HG03097 (cell line): Measurements from ENCODE around the gene ZBTB7C.

Experiments used
- ATAC-seq: cut with Tn5 transposase; IDR thresholded peaks from one replicate; pipeline ENCODE4 v1.9.1; 2021; ENCODE audit not compliant: unreplicated experiment, low FRiP score

Gene ZBTB7C

DNA sequence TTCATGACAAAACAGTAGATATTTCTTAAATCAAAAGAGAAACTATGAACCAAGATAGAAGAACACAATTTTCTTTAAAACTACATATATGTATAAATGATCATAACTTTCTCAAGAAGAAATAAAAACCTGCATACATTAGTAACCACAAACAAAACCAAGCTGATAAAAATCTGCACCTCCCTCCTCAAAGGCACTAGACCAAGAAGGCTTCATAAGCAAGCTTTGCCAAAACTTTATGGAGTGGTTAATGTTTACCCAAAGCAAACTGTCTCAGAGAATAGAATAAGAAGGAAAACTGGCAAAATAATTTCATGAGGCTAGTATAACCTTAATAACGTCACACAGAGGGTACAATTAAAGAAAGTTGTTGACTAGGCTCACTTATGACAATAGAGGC is 138.3 kb downstream of the ZBTB7C start:
- ATAC-seq = no peak

DNA sequence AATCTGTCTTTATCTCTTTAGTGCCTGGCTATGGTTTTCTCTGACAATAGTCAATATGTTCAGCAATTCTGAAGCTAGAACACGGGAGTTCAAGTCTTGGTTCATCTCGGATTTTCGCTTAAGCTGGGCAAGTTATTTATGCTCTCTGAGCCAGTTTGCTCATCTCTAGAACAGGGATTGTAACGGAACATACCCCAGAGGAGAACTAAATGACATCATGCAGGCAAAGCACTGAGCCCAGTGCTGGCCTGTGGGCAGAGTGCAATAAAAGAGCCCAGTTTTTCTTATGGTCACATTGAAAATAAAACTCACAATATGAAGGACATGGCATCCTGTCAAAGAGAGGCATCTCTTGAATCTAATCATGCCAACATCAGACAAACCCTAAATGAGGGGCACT is 143.9 kb downstream of the ZBTB7C start:
- ATAC-seq = no peak

DNA sequence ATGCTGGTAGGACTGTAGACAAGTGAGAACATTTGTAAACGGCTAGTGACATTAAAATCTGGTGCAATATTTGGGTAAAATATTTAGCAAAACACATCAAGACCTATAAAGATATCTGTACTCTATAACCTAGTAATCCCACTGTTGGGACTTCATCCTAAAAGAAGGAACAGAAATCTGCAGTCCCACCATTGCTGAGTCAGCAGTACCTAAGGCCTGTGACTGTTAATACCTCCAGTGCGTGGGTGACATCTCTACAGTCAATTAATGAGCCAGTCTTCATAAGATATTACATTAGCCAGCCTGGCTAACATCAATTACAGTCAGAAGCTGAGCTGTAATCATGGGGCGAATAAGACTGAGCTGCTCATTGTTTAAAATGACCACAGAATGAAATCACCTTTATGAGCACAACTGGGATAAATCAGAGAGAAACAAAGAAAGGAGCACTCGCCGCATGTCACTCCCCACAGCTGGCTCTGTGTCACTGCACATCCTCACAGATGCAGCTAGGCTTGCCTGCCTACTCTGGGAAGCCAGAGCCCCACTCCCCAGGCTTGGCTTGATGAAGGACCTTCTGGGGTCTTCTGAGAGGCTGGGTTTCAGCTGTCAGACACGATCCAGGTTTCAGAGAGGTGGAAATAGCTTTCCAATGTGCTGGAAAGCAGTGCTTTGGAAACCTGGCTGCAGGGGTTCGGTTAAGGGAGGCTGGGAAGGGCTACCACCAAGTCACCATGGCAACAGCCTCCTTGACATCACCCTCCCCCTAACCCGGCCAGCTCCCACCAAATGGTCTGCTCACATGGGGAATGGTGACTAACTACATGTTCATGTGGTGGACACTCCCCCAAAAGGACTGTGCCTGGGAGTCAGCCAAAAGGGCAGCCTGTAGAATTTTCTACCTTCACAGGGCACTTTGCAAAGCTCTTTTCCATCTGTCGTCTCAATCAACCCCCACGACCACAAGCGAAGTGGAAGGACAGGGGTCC is 145.0 kb downstream of the ZBTB7C start:
- no peak for ATAC-seq

DNA sequence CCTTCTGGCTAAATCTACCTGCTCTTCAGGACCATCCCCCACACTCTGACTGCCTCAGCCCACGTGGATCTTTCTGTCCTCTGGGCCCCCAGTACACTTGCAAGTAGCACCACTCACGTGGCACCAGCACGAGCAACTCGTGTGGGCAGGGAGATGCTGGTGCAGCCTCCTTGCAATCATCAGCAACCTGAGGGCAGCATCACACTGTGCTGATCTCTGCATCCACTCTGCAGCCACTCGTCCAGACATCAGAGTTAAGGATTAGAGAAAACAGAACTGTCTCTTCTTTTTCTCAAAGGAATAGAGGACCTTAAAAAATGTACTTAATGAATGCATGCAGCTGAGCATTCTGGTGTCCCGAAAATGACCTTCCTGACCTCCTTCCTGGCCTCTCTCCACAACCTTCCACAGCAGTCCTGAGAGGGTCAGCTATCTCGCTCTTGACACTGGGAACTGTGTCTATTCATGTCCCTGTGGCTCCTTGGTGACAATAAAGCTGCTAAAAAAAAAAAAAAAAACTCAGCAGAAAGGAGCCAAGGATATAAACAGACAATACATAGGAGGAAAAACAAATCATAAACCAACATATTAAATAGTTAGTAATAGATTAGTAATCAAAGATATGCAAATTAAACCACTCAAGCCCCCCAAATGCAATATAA is 145.9 kb downstream of the ZBTB7C start:
- ATAC-seq = no peak

DNA sequence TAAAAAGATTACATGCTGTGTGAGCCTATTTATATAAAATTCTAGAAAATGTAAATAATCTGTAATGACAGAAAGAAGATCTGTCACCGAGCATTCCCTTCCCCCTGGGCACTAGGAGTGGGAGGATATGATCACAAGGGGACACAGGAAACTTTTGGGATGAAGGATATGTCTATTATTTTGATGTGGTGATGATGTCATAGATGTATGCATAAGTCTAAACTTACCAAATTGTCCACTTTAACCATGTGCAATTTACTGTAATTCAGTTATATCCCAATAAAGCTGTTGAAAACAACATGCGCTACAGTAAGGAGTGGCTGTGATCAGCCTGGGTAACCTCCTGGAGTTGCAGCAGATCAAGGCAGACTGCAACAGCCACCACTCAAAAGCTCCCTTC is 148.9 kb downstream of the ZBTB7C start:
- no peak for ATAC-seq

DNA sequence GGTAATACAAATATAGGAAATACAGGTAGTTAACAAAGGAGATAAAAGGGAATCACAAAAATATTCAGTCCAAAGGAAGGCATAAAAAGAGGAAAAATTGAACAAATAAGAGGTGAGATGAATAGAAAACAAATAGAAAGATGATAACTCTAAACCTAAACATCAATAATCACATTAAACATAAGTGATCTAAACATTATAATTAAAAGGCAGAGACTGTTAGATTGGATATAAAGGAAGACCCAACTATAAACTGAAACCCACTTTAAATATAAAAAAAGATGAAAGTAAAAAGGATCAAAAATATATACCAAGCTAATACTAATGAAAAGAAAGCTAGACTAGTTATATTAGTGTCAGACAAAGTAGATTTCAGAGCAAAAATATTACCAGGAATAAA is 152.3 kb downstream of the ZBTB7C start:
- ATAC-seq = no peak

DNA sequence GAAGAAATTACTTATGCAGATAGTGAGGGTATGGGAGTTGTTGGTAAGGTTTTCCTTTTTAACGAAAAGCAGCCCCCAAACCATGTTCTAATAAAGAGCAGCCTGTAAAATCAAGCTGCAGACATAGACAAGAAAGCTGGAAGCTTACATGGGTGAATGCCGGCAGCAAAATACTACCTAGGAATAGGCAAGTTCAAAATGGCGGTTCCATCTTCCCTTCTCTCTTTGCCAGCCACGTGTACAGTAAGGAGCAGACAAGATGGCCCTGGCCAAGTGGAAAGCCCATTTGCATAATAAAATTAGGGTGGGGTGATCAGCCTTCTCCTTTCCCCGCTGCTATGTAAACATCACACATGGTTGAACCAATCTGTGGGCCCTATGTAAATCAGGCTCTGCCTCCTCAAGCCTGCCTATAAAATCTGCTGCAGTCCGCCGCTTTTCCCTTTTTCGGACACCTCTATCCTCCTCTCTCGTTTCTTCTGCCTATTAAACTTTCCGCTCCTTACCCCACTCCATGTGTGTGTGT is 155.0 kb downstream of the ZBTB7C start:
- ATAC-seq = no peak

DNA sequence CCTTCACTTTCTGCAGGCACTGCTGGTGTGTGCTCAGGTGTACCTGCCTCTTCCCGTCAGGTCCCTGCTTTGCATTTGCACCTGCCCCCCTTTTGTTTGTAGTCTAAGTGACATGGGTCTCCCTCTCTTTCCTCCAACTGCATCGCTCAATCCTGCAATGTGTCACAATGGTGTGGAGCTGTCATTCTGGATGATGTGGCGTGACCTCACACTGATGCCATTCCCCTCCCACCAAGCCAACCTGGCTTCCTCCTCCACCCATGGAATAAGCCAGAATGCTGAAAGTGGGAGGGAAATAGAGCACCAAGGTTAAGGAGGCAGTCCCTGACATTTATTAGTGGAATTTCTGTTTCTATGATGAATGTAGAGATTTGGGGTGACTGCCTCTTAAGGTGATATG is 156.7 kb downstream of the ZBTB7C start:
- ATAC-seq = no peak

DNA sequence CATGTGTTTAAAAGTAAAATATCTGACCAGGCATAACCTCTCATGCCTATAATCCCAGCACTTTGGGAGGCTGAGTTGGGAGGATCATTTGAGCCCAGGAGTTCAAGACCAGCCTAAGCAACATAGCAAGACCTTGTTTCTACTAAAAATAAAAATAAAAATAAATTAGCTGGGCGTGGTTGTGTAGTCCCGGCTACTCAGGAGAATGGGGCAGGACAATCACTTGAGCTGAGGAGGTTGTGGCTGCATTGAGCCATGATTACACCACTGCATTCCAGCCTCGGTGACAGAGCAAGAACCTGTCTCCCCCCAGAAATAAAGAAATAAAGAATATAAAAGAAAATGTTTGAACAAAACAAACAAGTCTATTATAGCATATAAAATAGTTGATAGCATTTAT is 158.3 kb downstream of the ZBTB7C start:
- ATAC-seq = no peak

DNA sequence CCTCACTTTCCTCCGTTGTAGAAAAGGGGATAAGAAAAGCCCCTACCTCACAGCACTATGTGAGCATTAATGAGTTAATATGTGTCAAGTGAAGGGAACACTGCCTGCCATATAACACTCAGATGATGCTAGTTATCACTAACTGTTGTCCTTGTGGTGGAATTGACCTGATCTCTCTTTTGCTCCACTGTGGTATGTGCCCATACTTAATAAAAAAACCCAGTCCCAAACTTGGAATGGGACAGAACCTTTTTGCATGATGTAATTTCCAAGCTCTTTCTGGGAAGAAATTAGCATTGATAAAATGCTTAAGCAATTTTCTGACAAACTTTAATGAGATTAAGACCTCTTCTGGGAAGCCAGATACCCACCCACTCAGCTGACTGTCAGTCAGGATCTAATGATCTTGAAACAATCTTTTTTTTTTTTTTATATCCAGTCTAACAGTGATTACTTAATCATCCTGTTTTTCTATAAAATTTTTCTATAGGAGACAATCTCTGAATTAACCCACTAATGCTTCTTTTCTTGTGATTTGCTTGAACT is 158.7 kb downstream of the ZBTB7C start:
- no peak for ATAC-seq

DNA sequence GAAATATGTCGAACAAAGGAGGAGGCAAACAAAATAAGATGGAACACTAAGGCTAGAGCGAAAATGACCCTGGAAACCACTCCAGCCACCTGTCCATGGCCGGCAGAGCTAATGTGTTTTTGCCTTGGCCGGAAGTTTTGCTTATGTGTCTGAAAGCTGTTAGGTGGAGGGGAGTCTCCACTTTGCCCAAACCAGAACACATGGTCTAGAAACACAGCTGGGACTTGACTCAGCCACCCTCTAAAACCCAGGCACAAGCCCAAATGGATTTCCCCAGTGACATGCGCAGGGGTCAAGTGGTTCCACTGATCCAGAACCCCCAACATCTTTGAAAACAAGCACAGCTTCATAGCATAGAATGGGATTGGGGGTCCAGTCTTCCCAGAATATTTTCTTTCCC is 159.3 kb downstream of the ZBTB7C start:
- ATAC-seq = no peak

DNA sequence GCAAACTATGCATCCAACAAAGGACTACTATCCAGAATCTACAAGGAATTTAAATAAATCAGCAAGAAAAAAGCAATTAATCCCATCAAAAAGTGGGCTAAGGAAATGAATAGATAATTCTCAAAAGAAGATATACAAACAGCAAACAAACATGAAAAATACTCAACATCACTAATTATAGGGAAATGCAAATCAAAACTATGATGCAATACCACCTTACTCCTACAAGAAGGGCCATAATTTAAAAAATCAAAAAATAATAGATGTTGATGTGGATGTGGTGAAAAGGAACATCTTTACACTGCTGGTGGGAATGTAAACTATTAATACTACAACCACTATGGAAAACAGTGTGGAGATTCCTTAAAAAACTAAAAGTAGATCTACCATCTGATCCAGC is 164.7 kb downstream of the ZBTB7C start:
- no peak for ATAC-seq

DNA sequence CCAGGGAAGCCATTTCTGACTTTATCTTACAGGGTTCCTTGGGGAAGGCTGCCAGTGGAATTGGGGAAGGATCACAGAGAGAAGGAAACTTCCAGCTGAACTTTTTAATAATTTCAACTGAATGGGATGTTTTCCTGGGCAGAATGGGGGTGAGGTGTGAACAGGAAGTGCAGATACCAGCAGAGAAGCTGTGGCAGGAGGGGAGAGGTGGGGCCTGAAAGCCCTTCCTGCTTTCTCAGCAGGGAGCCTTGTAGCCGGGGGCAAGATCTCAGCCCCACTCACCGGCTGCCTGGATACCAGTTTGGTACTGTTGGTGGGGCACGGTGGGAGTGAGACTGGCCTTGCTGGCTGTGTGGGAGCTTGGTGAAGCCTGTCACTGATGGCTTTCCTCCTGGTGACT is 170.5 kb downstream of the ZBTB7C start:
- ATAC-seq = no peak

DNA sequence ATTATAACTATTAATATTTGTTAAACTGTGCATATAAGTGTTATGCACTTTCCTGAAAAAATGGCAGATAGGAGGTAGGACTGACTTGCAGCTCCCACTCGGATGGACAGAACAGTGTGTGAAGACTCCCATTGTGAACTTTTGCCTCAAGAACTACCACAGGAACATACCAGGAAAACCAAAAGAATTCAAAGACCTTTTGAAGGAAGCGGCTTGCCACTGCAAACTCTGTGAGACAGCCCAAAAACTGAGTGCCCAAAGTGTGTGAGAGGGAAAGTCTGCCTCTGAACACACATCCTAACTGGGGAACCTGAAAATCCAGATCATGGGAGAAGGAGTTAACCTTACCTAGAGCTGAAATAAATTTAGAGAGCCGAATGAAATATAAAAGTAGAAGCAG is 171.0 kb downstream of the ZBTB7C start:
- ATAC-seq = no peak

DNA sequence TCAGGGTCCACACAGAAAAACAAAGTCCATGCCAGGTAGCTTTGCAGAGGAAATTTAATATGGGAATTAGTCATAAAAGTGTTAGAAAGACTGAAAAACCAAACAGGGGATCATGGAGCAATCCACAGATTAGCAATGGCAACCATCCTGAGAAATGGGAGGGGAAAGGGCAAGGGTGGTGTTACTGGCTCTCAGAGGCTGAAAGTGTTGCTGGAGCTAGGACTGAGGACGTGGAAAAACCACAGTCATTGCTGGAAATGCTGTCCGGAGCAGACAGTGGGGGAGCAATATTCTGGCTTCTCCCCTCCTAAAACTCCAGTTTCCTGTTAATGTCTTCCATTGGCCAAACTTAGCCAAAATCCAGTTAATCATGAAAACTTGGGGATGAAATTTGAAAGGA is 172.4 kb downstream of the ZBTB7C start:
- ATAC-seq = no peak

DNA sequence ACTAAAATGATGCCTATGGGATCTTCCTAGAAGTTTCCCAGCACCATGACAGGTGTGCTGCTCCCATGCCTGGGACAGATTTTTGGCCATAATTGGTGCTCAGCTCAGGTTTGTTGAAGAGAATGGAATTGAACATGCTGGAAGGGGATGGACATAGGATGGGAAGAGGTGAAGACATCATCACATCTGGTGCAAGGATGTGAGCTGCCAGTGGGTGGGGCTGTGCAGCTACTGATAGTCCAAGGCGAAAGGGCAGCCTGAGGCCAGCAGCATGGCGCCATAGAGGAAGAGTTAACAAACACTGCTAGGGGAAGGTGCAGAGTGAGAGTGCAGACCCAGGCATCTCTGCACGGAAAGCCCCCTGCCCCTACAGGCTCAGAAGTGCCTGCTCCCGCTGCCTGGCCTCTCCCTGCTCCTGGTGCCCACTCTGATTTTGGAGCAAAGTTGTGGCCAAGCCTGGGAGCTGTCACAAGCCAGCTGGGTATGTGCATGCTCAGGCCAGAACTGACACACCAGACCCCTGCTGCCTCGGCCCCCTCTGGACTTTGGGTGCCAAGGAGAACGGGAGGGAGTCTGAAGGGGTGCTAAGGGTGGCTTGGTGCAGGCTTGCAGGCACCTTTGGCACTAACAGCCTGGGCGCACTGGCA is 178.6 kb downstream of the ZBTB7C start:
- ATAC-seq = no peak

DNA sequence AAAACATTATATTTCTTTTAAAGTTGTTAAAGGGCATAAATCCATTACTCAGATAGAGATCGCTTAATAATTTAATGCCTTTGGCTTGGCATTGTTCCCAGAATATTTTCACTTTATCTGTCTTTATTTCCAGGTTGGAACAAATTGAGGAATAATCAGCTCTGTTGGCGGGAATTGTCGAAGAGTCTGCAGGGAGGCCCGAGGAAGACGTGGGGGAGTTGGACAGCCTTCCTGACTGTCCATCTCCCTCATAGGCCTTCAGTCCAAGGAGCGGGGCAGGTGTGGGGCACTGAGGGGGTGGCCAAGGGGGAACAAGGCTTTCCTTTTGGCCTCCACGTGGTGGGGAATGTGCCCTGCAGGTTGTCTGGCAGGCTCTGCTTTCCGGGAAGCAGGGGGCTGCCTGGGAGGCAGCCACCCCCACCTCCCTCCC is 179.6 kb downstream of the ZBTB7C start:
- no peak for ATAC-seq

DNA sequence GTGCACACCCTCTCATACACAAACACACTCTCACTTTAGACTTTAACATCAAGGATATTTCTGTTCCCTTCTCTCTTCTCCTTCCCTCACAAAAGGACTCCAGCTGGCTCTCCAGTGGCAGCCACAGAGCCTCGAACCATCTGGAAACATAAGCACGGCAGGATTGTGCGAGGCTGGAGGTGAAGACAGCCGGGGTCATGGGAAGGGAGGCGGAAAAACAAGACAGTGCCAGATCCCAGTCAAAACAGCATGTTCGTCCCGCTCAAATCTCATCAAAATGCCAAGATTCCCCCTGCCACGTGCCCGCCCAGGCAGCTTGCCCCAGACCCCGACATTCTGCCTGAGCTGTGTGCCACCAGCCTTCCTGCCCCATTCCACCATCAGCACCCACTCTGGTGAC is 180.3 kb downstream of the ZBTB7C start:
- no peak for ATAC-seq

DNA sequence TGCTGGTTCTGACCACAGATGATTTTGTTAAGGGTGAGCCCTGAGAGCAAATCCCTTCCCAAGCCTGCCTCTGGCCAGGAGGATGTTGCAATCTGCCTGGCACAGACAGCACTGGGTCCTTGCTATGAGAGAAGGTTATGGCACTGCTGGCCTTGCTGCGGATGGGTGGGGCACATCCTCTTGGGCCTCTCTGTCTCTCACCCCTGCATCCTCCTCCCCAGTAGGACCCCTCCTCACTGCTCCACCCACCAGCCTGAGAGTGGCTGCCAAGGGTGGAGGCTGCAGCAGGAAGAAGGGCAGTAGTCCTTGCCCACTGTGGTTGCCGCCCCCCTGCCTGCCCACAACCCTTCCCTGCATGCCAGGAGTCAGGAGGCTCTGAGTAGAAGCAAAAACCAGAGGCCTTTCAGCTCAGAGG is 180.9 kb downstream of the ZBTB7C start:
- no peak for ATAC-seq

DNA sequence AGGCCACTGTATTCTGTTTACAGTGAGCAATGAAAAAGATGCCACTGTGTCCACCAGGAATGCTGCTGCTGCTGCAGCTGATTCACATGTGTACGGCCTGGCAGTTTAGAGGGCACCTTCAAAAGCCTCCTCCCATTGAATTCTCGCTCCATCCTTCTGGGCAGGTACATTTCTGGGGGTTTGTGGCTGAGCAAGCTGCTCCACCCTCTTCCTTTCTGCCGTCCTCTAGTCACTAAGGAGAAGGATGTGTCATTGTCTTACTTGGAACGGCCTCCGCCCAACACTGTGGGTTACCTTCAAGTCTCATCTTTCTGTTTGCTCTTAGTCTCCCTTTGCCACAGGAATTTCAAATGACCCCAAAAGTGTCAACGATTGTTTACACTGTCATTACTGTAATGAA is 182.0 kb downstream of the ZBTB7C start:
- no peak for ATAC-seq

DNA sequence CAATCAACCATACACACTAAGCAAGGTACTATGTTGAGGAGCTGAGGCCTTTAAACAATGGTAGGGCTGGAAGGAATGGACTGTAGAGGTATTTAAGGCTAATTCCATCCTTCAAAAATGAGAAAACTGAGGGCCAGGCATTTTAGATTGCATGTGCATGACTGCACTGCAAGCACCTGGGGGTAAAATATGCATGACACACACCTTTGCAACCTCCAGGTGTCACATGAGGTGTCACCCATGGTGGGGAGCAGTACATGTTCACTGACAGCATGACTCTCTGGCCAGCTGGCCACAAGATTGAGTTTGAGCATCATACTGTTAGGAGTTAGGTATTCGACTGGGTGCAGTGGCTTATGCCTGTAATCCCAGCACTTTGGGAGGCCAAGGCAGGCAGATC is 182.8 kb downstream of the ZBTB7C start:
- ATAC-seq = no peak
